ACC112 (cell line): ENCODE data around the gene SKIL.

Experiments
- H2AFZ ChIP-seq: fragments of 200-600 bp; sonication (generic); one replicate; pipeline ENCODE4 v1.6.0; 2017; ENCODE audit warnings: antibody characterized with exemption, low read length; ENCODE audit not compliant: unreplicated experiment
- H3K27ac ChIP-seq: fragments of 200-600 bp; sonication (generic); 2 replicates; pipeline ENCODE4 v1.5.1; 2014; ENCODE audit warnings: low read depth, mild to moderate bottlenecking, antibody characterized with exemption, low read length, moderate library complexity
- H3K27me3 ChIP-seq: fragments of 200-600 bp; sonication (generic); 2 replicates; pipeline ENCODE4 v1.6.1; 2014; ENCODE audit warnings: mild to moderate bottlenecking, antibody characterized with exemption, low read length, moderate library complexity, mixed read lengths; ENCODE audit not compliant: insufficient read depth
- H3K36me3 ChIP-seq: fragments of 200-600 bp; sonication (generic); 2 replicates; pipeline ENCODE4 v1.6.1; 2016; ENCODE audit warnings: mild to moderate bottlenecking, antibody characterized with exemption, low read length, moderate library complexity, mixed read lengths; ENCODE audit not compliant: insufficient read depth
- H3K4me1 ChIP-seq: fragments of 200-600 bp; sonication (generic); one replicate; pipeline ENCODE4 v1.6.1; 2016; ENCODE audit warnings: low read length, mixed read lengths; ENCODE audit not compliant: insufficient read depth, unreplicated experiment, control insufficient read depth
- H3K4me3 ChIP-seq: fragments of 200-600 bp; sonication (generic); 2 replicates; pipeline ENCODE4 v1.5.1; 2014; ENCODE audit warnings: mild to moderate bottlenecking, low read depth, low read length
- H3K79me2 ChIP-seq: fragments of 200-600 bp; sonication (generic); one replicate; pipeline ENCODE4 v1.6.0; 2016; ENCODE audit warnings: low read length; ENCODE audit not compliant: control insufficient read depth, unreplicated experiment, insufficient read depth

The SKIL gene

GRCh38 chr3:170424879-170425278 is 67.4 kb downstream of the SKIL start:
- Histone ChIP-seq H3K27ac (no peak overlapping the region), H3K4me3 (no peak overlapping the region), H2AFZ (no peak overlapping the region), H3K79me2 (peaks cover 78% of the 10 kb centered on the region), H3K36me3 (peaks cover 46% of the 10 kb centered on the region), H3K27me3 (no peaks in the 10 kb centered on the region), H3K4me1 (peaks cover 19% of the 10 kb centered on the region)

- no peak overlapping the region for H3K27ac ChIP-seq
- H3K79me2 ChIP-seq = peaks cover 75% of the 10 kb centered on the region
These were observed 68.2 kb downstream of the SKIL start for GRCh38 chr3:170425491-170426239.

GRCh38 chr3:170426240-170426797 is 68.8 kb downstream of the SKIL start:
- Histone ChIP-seq H3K79me2 (peaks cover 75% of the 10 kb centered on the region), H2AFZ (no peak overlapping the region), H3K4me1 (peaks cover 19% of the 10 kb centered on the region), H3K36me3 (peaks cover 54% of the 10 kb centered on the region), H3K27me3 (no peaks in the 10 kb centered on the region), H3K4me3 (no peak overlapping the region), H3K27ac (no peak overlapping the region)

More at GRCh38 chr3:170425491-170426239, 68.2 kb downstream of the SKIL start:
- no peak overlapping the region for H2AFZ ChIP-seq
- H3K4me3 ChIP-seq = no peak overlapping the region
- no peaks in the 10 kb centered on the region for H3K27me3 ChIP-seq
- peaks cover 19% of the 10 kb centered on the region for H3K4me1 ChIP-seq
- H3K36me3 ChIP-seq = peaks cover 50% of the 10 kb centered on the region

- no peak overlapping the region for H3K4me3 ChIP-seq
- H3K27me3 ChIP-seq = no peaks in the 10 kb centered on the region
- H3K36me3 ChIP-seq = peaks cover 62% of the 10 kb centered on the region
- H3K4me1 ChIP-seq = peaks cover 17% of the 10 kb centered on the region
- peaks cover 62% of the 10 kb centered on the region for H3K79me2 ChIP-seq
- H2AFZ ChIP-seq = no peak overlapping the region
- no peak overlapping the region for H3K27ac ChIP-seq
These were observed 70.6 kb downstream of the SKIL start for GRCh38 chr3:170428095-170428494.

GRCh38 chr3:170429050-170429449 is 71.5 kb downstream of the SKIL start:
- peaks cover 56% of the 10 kb centered on the region for H3K79me2 ChIP-seq
- no peak overlapping the region for H2AFZ ChIP-seq
- H3K4me3 ChIP-seq = no peak overlapping the region
- H3K27ac ChIP-seq = 0 out of 2 replicates have a peak overlapping the region, but pooled peaks have one; percentile 29
- no peaks in the 10 kb centered on the region for H3K27me3 ChIP-seq
- H3K4me1 ChIP-seq = peaks cover 13% of the 10 kb centered on the region
- peaks cover 65% of the 10 kb centered on the region for H3K36me3 ChIP-seq

GRCh38 chr3:170431054-170431453 is 73.5 kb downstream of the SKIL start:
- no peaks in the 10 kb centered on the region for H3K27me3 ChIP-seq
- peaks cover 36% of the 10 kb centered on the region for H3K79me2 ChIP-seq
- no peak overlapping the region for H3K27ac ChIP-seq
- H3K4me3 ChIP-seq = no peak overlapping the region
- peaks cover 13% of the 10 kb centered on the region for H3K4me1 ChIP-seq
- H3K36me3 ChIP-seq = peaks cover 68% of the 10 kb centered on the region
- H2AFZ ChIP-seq = no peak overlapping the region

GRCh38 chr3:170432416-170432815 is 74.9 kb downstream of the SKIL start:
- H3K27ac ChIP-seq = no peak overlapping the region
- H3K36me3 ChIP-seq = peaks cover 67% of the 10 kb centered on the region
- H3K4me3 ChIP-seq = no peak overlapping the region
- H3K4me1 ChIP-seq = peaks cover 13% of the 10 kb centered on the region
- no peaks in the 10 kb centered on the region for H3K27me3 ChIP-seq
- H2AFZ ChIP-seq = no peak overlapping the region
- peaks cover 30% of the 10 kb centered on the region for H3K79me2 ChIP-seq

GRCh38 chr3:170436697-170437096 is 79.2 kb downstream of the SKIL start:
- H3K27me3 ChIP-seq = no peaks in the 10 kb centered on the region
- no peak overlapping the region for H3K27ac ChIP-seq
- H3K36me3 ChIP-seq = peaks cover 43% of the 10 kb centered on the region
- H3K4me1 ChIP-seq = peaks cover 26% of the 10 kb centered on the region
- H2AFZ ChIP-seq = no peak overlapping the region
- no peak overlapping the region for H3K4me3 ChIP-seq
- peaks cover 1% of the 10 kb centered on the region for H3K79me2 ChIP-seq

- Histone ChIP-seq H3K27me3 (no peaks in the 10 kb centered on the region), H2AFZ (no peak overlapping the region), H3K79me2 (no peaks in the 10 kb centered on the region), H3K27ac (no peak overlapping the region), H3K4me1 (peaks cover 26% of the 10 kb centered on the region), H3K4me3 (no peak overlapping the region), H3K36me3 (peaks cover 40% of the 10 kb centered on the region)
These were observed 79.7 kb downstream of the SKIL start for GRCh38 chr3:170437176-170437575.

GRCh38 chr3:170437696-170438407 is 80.3 kb downstream of the SKIL start:
- H3K79me2 ChIP-seq = no peaks in the 10 kb centered on the region
- peaks cover 26% of the 10 kb centered on the region for H3K4me1 ChIP-seq
- H3K4me3 ChIP-seq = no peak overlapping the region
- H3K27me3 ChIP-seq = no peaks in the 10 kb centered on the region
- H2AFZ ChIP-seq = no peak overlapping the region
- no peak overlapping the region for H3K27ac ChIP-seq
- H3K36me3 ChIP-seq = peaks cover 35% of the 10 kb centered on the region
